HG03342 (cell line): Measurements from ENCODE around the gene CLDND2.

ENCODE experiments used
- ATAC-seq: cut with Tn5 transposase; IDR thresholded peaks from one replicate; pipeline ENCODE4 v1.9.1; 2021; ENCODE audit warnings: mild to moderate bottlenecking, moderate library complexity; ENCODE audit not compliant: unreplicated experiment

Gene CLDND2

GRCh38 chr19:51356159-51356801 is 12.5 kb downstream of the CLDND2 start:
- ATAC-seq: no peak

- ATAC-seq: no peak
These were observed 14.1 kb downstream of the CLDND2 start for GRCh38 chr19:51354742-51355148.

GRCh38 chr19:51354103-51354741 is 14.6 kb downstream of the CLDND2 start:
- no peak for ATAC-seq

DNA sequence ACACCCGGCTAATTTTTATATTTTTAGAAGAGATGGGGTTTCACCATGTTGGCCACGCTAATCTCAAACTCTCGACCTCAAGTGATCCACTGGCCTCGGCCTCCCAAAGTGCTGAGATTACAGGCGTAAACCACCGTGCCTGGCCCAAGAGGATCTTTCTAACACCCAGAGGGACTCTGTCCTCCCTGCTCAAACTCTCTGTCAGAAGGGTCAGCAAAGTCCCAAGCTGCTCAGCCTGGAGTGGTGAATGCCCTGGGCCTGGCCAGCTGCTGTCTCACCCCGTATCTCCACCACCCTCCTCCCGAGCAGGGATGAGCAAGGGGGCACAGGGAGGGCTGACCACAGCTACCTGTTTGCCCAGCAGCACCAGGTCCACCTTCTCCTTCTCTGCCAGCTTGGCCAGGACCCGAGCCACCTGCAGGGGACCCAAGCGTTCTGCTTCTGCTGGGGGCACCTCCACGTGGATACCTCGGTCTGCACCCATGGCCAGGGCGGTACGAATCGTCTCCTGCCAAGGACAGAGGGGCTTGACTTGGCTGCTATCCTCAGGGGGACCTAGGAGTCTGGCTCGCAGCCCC is 15.9 kb downstream of the CLDND2 start:
- ATAC-seq: no peak

- no peak for ATAC-seq
These were observed 17.4 kb downstream of the CLDND2 start for GRCh38 chr19:51351266-51351990.

DNA sequence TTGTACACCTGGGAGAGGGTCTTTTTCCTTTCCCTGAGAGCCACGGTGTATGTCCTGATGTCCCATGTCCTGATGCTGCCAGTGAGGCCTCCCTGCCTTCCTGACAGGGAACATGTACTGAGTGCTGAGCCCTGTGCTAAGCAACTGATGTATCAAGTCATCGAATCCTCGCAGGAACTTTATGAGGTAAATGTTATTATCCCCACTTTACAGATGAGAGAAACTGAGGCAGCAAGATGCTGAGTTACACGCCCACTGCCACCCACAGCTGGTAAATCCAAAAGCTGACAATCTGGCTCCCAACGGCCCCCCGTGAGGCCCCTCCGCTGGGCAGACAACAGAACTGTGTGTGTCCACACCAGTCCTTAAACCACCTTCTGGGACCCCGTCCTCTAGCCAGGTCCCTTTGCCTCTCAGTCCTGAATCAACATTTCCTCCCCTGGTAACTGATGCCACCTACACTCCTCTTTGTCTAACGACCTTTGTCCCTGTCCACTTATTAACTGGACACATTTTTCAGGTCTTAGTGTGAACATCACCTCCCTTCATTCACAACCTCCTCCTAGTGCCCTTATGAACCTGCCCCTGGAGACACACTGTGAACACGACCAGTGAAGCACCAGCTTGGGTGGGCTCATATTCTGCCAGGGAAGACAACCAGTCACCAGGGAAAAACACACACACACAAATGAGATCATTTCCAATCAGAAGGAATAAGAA is 21.4 kb downstream of the CLDND2 start:
- ATAC-seq: no peak

GRCh38 chr19:51346742-51347141 is 22.1 kb downstream of the CLDND2 start:
- no peak for ATAC-seq

DNA sequence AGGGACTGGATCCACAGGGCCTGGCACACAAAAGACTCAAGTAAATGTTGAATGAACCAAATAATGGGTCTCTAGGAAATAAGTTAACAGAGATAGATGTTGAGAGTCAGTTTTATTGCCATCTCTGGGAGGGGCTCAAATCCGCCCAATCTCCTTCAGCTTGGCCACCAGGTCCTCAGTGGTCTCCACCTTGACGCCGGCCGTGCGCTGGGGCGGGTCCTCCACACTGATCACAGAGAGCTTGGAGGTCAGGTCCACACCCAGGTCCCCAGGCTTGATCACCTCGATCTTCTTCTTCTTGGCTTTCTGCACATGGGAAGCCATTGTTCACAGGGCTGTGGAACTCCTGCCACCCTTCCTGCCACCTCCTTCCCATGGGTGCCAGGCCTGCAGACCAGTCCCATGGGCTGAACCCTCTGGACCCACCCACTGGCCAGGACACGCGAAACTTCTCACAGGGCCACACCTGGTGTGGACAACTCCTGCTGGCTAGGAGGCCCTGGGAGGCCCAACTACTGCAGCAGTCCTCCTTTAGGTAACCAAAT is 23.7 kb downstream of the CLDND2 start:
- ATAC-seq: no peak

GRCh38 chr19:51342631-51343569 is 25.9 kb downstream of the CLDND2 start:
- no peak for ATAC-seq

- ATAC-seq: no peak
These were observed 26.7 kb downstream of the CLDND2 start, which contains the start of gene VSIG10L for GRCh38 chr19:51341976-51342580. TSS of gene VSIG10L (minus strand) at chr19:51342139. CDS start at chr19:51342124, 15 bp downstream.

DNA sequence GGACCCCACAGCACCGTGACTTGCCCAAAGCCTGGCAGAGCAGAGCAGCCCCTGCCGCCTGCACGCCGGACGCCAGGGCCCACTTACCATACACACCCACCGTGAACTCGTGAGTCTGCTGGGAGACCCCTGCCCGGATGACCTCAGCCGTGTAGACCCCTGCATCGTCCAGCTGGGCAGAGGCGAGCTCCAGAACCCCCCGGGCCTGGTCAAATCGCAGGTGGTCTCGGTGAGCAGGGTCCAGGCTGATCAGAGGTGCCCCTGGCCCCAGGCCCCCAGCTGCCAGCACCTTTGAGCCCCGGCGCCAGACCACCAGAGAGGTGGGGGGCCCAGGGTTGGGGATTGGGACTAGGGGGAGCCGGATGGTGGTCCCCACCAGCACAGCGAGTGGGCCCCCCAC is 27.7 kb downstream of the CLDND2 start:
- no peak for ATAC-seq

GRCh38 chr19:51339687-51340656 is 28.8 kb downstream of the CLDND2 start:
- peak; percentile 48 for ATAC-seq

GRCh38 chr19:51339313-51339686 is 29.5 kb downstream of the CLDND2 start:
- no peak for ATAC-seq

- peak; percentile 55 for ATAC-seq
These were observed 30.1 kb downstream of the CLDND2 start for GRCh38 chr19:51338563-51339312.

DNA sequence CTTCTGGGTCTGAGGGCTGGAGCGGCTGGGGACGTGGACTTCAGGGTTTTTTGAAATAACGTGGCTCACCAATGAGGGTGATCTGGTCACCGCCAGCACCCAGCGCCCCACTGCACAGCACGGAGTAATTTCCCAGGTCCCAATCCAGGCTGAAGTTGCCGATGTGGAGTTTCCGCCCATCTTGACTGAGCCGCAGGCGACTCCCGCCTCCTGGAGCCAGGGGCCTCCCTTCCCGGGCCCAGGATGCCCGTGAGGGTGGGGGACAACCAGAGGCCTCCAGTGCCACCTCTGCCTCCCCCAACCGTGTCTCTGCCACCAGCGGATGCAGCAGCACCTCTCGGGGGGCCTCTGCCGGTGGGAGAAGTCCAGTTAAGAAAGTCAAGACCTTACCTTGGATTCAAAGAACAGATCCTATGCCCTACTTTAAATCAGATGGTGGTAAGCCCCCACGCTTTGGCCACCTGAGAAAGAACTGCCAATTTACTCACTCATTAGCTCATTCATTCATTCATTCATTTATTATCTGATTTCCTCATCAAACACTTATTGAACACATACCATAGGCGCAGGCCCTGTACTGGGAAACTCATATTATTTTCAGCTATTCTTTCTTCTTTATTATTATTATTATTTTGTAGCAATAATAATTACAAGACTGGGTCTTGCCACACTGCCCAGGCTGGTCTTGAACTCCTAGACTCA is 30.8 kb downstream of the CLDND2 start:
- no peak for ATAC-seq

GRCh38 chr19:51337141-51337860 is 31.5 kb downstream of the CLDND2 start:
- ATAC-seq: no peak
